Stromal cell of bone marrow (primary cell): Measurements from ENCODE around the gene LHX3.

Source experiments
- DNase-seq: peaks from one replicate; pipeline ENCODE4 v3.0.0-alpha.2; 2012; ENCODE audit warnings: low read depth

LHX3 gene

DNA sequence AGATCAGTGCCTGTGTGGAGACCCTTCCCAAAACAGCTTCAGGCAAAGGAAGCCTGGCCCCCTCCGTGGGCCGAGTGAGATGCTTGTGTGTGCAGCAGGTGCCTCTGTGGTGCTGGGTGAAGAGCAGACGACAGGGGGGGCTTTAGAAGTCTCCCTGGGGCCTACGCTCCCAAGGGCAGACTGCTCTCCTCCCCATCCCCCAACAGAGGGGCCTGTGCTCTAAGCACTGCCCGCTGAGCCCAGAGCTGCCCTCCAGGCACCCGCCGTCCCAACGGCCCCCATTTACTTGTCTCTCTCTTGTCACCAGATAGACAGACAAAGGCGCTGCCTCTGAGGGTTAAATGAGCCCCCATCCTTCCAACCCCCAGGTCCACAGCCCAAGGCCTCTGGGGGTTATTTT lies 2.7 kb upstream of the LHX3 start:
- no peak for DNase-seq

DNA sequence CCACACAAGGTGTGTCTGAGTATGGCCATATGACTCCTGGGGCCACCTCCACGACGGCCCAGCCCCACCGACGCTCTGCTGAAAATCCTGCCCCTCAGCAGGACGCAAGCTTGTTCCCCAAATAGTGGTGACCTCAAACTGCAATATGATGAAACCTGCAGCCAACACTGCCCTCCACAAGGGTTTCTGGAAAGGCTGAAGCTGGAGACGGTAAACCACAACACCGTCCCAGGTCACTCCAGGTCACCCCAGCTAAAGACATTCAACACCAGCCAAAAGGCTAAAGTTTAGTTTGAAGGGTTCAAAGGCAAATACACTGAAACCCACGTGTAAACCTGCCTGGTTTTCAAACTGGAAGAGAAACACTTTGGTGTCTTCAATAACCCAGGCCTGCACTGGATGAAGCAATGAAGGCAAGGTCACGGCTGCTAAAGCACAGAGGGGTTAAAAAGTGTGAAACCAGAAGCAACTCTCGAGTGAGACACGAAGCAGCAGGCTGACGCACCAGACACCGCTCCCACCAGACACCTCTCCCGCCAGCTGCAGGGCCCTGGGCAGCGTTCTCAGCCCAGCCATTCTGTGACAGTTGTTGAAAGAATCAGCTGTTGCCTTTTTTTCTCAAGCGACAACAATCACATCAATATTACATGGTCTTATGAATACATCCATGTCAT lies 1.8 kb upstream of the LHX3 start:
- DNase-seq, result no peak

DNA sequence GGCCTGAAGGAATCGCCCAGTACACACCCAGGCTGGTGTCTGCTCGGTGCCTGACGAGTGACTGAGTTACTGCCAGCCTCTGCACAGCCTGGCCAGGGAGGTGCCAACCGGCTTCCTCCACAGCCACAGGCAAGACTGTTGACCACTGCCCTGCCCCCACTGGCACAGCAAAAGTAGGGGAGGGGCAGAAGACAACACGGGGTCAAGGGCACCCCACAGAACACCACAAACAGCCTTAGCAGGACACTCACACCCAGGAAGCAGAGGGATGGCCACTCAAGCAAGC lies 722 bp upstream of the LHX3 start:
- no peak for DNase-seq

DNA sequence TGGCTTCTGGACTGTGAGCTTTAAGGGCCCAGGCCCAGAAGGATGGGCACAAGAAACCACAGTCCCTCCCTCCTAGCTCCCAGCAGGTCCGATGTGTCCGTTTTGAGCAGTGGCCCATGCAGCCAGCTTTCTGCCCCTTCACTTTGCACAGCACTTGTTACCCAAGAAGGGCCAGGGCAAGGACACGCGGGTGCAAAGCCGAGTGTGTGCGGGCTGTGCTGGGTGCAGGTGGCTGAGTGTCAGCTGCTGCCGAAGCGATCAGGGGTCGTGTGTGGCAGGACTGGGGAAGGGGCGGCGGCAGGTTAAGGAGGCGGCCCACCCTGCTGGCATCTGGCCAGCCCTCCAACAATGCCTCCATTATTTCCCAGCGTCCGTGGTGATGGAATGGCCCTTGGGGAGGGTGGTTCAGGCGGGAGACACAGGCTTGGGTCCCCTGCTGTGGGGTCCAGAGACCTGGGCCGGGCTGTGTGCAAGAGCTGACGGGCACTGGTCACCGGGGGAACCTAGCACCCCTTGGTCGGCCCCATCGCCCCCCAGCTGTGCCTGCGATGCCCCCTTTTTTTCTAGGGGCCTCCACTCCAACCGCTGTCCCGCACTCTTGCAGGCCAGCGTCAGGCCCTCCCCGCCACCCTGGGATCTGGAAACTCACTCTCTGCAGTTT lies 653 bp downstream of the LHX3 start:
- no peak for DNase-seq

DNA sequence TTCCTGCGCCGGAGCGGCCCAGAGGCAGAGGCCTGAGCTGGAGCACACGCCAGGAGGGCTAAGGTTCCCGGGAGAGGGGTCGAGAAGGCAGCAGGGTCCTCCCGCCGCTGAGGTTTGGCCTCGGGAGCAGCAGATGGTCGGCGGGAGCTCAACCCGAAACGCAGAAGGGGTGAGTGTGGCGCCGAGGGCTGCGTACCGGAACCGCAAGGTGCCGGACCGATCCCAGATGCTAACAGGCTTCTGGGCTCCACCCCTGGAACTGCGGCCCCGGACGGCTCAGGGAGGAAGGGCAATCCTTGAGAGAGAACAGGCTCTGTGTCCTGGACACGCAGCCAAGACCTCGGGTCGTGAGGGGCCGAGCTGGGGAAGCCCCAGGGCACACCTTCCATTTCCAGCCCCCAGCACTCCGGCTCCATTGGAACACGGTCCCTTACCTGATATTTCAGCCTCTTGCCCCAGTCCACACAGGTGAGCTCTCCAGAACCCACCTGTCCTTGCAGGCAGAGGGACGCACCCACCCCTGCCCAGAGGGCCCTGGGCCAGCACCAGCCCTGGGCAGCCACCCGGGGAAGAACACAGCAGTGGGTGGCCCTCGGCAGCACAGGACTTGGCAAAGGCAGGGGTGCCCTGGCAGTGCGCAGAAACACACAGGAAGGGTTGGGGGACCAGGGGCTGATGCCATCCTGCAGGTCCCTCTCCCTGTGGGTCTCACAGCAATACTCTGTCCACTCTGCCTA lies 1.4 kb downstream of the LHX3 start:
- DNase-seq, result no peak

DNA sequence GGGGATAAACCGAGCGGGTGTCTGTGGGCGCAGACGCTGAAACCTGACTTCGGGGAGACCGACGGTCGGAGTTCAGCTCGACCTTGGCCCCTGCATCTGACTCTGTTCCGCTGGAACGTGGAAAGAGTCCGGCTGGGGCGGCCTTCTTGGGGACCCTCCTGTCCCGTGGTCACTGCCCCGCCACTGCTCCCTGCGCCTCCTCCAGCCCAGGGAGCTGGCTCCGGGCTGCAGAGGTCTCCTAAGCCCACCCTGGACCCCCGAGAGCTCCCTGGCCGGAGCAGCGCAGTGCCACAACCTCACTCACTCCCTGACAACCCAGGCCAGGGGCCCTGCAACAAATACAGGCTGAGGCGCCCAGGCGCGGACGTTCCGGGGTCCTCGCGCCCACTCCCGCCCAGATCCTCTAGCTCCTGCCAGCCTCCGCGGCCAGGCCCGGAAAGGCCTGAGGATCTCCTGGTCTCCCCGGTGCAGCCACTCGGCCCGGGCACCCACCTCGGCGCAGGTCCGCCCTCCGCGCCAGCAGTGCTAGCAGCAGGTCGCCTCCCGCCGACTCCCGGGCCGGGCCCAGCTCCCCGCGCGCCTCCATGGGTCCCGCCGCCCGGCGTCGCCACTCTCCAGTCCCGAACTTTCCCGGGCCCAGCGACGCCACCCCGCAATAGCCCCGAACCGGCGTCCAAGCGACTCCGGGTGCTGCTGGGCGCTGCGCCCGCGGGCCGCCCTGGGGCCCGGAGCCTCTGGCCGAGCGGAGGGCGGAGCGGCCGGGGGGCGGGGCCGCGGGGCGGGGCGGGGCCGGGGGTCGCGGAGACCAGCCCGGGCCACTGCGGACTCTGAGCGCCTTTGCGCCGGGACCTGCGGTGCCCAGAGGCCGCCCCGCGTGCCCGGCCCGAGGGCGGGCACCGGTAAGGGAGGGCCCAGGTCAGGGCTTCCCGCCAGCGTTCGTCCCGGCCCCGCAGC lies 2.2 kb downstream of the LHX3 start:
- no peak for DNase-seq

DNA sequence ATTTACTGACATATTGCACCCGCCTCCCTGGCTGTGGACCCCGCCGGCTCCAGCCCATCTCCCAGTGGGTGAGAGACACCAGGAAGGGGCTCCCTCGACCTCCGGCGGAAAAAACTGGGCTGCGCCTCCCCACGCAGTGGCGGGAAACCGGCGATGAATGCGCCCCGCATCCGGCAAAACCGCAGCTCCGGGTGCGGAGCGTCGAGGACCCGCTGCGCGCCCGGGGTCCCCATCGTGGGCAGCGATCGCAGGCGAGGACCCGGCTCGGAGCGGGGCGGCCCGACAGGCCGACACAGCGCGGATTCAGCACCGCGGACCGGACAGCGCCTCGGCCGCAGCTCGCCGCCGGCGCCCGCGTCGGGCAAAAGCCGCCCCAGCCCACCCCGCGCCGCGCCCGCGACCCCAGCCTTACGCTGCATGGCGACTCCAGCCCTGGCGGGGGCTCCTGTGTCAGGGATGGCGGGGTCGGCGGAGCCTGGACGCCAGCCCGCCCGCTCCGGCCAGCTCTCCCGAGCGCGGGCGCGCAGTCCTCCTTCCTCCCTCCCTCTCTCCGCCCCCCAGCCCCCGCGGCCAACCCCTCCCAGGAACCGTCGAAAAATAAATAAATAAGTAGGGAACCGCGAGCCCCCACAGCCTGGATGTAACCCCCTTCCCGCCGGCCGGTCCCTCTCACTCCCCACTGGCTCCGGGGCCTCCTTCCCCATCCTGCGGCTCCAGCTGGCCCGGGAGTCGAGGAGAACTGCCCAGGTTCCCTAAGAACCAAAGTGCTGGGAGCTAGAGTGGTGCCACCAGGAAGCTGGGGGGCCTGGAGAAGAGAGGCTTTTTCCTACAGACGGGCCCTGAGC lies 3.1 kb downstream of the LHX3 start:
- no peak for DNase-seq

DNA sequence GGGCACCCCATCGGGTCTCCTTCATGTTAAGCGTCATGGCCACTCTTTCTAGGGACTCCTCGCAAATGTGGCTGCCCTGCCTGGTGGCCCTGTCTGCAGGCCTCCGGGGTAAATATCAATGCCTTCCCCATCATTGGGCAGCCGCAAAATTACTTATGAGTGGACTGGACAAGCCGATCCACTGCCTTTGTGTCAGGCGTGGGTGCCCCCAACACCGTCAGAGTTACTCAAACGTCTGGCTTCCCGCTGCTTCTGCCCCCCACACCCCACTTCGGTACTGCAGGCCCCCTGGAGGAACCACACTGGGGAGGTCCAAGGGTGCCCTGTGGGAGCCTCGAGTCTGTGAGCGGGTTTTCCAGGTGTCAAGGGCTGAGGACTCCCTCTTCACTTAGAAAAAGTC lies 3.8 kb downstream of the LHX3 start:
- no peak for DNase-seq

DNA sequence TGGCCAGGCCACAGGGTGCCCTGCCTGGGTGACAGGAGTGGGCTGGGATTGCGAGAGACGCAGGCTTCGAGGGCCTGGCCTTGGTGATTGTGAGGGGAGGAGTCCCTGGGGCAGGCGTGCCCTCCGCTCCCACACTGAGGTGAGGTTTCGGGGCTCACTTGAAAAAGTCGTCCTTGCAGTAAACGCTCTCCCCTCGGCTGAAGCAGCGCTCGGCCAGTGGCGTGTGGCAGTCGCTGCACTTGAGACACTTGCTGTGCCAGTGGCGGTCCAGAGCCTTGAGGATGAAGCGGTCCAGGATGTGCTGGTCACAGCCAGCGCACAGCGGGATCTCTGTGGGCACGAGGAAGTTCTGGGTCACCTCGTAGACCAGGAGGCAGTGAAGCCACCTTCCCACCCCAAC lies 4.5 kb downstream of the LHX3 start:
- DNase-seq, result no peak

DNA sequence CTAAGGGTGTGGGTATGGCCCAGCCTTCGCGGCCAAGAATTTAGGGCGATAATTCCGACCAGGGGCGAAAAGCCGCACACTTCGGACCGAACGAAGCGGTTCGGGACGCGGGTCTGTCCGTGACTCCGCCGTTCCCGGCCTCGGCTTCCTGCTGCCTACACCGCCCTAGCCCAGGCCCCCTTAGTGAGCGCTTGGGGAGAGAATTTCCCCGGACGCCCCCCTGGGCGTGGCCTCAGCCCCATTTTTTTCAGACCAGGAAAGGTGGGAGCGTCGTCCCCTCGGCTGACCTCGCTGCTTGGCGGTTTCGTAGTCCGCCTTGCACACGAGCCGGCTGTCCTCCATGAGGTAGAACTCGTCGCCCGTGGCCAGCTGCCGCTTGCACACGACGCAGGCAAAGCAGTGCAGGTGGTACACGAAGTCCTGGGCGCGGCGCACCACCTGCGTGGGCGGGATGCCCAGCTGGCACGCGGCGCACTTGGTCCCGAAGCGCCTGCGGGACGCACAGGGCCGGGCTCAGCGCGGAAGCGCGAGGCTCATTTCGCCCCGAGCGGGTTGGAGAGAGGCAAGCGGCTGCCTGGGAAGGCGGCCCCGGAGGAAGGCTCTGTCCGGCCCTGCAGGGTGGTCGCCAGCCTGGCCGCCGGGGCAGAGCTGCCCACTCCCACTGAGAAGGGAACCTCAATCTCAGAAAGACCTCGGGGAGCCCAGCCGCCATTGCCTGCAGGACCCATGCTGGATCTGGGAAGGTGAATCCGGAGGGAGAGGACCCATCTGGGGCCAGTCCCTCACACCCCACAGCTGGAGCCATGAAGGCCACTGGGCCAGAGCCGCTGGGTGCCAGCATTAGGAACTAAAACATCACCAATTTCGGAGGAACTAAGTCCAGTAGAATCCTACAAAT lies 5.3 kb downstream of the LHX3 start:
- DNase-seq, result no peak

DNA sequence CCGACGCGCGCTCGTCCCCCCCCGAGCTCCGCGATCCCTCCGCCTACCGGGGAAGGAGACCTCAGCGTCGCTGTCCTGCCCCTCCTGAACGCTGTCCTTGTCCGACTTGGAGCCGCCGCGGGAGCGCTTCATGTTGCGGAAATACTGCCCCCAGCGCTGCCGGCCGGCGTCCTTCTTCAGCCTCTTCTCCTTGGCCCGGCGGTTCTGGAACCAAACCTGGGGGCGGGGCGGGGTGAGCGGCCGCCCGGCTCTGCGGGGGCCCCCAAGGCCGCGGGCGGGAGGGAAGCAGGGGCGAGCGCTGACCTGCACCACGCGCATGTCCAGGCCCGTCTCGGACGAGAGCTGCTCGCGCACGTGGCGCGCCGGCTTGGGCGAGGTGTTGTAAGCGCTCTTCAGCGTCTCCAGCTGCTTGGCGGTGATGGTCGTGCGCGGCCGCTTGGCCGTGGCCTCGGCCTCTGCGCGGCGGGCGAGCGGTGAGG lies 6.3 kb downstream of the LHX3 start:
- no peak for DNase-seq

DNA sequence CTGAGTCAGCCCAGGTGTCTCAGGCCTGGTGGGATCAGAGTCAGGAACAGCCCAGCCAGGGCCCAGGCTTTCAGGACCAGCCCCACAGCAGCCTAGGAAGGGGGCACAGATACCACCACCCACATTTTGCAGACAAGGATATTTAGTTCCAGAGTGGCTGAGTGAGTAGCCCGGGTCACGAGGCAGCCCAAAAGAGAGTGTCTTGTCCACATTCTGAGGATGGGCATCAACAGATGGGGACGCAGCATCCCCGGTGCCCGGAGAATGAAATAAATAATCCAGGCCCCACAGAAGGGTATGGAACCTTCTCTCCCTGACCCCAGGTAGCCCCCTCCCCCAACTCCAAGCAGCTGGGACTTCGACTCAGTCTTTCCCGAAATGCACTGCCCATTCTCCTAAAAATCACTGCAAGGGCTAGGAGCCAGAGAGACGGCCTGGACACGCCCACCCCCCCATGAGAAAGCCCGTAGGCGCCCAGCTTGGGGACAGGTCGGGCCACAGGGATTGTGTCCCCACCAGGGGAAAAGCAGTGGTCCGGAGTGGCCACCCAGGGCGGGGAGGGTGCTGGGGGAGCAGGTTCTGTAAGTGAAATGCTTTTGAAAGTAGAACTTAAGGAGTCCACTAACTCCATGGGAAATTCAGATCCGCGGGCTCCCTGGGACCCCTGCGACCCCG lies 6.9 kb downstream of the LHX3 start:
- DNase-seq, result no peak

DNA sequence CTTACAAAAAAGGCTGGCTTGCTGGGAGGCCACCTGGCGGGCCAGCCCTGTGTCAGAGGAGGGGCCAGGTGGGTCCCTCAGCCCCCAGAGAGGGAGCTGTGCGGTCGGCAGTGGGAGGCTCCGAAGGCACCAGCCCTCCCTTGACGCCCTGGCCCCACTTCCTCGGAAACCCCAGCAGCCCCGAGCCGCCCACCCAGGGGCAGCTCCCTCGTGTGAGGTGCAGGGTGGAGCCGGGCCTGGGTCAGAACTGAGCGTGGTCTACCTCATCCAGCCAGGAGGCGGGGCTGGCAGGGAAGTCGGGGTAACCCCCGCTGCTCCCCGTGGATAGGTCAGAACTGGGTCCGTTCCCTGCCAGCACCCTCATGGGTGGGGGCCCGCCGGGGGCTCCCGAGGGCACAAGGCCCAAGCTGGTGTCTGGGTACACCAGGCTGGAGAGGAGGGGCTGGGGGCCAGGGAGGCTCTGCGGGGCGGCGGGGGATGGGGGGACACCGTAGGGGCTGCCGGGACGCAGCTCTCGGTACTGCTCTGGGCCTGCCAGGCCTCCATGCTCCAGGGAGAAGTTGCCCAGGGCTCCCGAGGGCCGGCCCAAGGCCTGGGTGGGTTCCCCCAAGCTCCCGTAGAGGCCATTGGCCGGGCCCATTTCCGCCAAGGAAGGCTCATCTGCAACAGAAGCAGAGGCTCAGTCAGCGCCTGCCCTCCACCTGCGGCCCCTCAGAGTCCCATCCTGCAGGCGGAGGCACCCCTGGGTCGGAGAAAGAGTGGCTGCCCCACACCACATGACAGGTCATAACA lies 7.6 kb downstream of the LHX3 start:
- DNase-seq, result no peak

DNA sequence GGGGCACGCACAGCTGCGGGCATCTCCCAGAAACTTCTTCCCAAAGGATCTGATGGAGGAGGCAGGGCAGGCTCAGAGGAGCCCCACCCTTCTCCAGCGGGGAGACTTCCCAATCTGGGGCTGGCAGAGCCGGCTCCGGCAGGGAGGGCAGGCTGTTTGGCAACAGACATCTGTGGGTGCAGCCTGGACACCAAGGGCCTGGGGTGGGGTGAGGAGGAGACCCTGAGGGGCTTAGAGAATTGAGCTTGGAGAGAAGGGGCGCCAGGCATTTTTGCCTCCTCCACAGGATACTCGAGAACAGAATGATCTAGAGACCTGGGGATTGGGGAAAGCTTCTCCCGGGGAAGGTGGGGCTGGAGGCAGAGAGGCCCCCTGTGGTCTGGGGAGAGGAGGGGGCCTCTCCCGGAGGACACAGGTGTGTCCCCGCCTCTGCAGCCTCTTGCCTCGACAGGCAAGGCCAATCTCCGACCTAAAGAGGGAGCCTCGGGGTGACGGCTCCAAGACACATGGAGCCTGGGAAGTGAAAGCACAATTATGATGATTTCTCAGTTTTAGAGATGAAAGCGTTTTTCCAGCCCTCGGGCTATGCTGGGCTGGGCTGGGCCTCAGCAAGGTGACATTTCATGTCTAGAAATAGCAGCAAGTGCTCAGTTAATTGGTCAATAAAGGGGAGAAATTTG lies 8.4 kb downstream of the LHX3 start:
- DNase-seq, result no peak

DNA sequence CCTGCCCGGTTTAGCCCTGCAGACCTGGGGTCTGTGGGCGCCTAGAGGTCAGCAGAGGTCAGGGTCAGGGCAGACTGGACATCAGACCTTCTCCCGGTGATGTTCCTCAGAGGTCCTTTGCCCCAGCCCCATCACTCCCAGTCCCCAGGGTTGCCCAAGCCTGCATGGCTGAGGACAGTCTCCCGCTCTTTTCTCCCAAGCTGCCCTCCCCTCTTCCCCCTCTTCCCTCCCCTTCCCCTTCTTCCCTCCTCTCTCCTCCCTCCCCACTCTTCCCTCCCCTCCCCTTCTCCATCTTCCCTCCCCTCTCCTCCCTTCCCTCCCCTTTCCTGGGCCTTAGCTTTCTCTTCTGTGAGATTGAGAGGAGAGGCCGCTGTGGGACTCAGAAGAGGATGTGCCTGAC lies 10.4 kb downstream of the LHX3 start:
- no peak for DNase-seq

DNA sequence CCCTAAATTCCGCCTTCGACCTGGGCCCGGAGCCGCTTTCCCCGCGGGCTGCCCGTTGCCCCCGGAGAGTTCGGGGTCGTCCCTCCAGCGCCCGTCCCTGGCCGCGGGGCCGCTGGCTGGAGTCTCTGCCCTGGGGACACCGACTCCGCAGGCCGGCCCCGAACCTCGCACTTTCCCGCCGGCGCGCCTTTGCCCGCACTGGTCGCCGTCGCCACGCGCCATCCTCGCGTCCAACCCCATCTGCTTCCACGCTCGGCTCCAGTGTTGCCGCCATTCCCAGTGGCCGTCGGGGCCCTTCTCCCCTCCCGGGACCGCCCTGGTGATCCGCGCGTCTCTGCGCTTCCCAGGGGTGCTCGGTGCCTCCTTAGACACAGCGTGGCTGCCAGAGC lies 11.0 kb downstream of the LHX3 start:
- DNase-seq, result no peak

DNA sequence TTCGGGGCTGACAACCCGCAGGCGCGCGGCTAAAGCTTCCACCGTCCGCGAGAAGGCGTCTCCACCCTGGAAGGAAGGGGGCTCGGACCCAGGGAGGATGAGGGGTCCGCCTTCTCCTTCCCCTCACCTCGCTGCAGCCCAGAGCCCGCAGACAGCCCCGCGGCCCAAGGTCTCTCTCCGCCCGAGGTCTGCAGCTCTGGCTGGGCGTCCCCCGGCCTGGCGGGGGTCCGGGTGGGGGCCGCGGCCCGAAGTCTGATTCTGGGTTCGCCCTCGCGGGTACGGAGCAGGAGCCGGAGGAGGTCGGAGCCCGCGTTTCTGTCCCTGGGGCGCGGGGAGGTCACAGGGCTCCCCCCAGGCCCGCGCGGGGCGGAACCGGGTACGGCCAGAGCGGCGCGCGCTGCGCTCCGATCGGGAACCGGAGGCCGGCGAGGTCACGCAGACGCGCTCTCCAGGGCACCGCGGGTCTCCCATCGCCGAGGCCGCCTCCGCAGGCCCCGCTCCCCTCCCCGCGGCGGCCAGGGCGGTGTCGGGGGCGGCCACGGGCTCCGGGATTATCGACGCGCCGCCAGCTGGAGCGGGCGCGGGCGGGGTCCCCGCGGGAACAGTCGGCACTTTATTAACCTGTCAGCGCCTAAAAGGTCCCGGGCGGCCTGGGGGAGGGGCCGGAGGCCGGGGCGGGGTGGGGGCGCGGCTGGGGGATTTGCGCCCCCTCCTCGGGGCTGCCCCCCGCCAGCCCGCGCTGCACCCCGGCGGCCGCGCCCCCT lies 11.6 kb downstream of the LHX3 start:
- DNase-seq, result no peak
